SU-DHL-6 (cell line): ENCODE results near the gene PDCD11.

Experiments
- H2AFZ ChIP-seq: fragments of 200-600 bp; sonication (generic); 2 replicates; pipeline ENCODE4 v1.6.1; 2014; ENCODE audit warnings: low read depth, mild to moderate bottlenecking, moderate library complexity, mixed read lengths, antibody characterized with exemption, low read length; ENCODE audit not compliant: severe bottlenecking
- H3F3A ChIP-seq: fragments of 200-600 bp; shearing (Covaris generic); 2 replicates; pipeline ENCODE4 v1.6.0; 2016; ENCODE audit warnings: antibody characterized with exemption, mild to moderate bottlenecking; ENCODE audit not compliant: insufficient read depth
- H3K27ac ChIP-seq: fragments of 200-600 bp; sonication (generic); 2 replicates; pipeline ENCODE4 v1.5.1; 2016; ENCODE audit warnings: low read depth, mild to moderate bottlenecking, low read length, moderate library complexity, mixed read lengths
- H3K27me3 ChIP-seq: fragments of 200-600 bp; sonication (generic), shearing (Covaris generic); 2 replicates; pipeline ENCODE4 v1.6.0; 2014; ENCODE audit warnings: mild to moderate bottlenecking, low read length
- H3K36me3 ChIP-seq: fragments of 200-600 bp; sonication (generic); 2 replicates; pipeline ENCODE4 v1.6.1; 2014; ENCODE audit warnings: mild to moderate bottlenecking, low read length, mixed read lengths
- H3K4me2 ChIP-seq: fragments of 300-600, 200-600 bp; shearing (Covaris generic), sonication (generic); 2 replicates; pipeline ENCODE4 v1.6.0; 2014; ENCODE audit warnings: low read length, low read depth, mild to moderate bottlenecking; ENCODE audit not compliant: poor library complexity, severe bottlenecking
- H3K4me3 ChIP-seq: fragments of 200-600 bp; sonication (generic); 2 replicates; pipeline ENCODE4 v1.5.1; 2014; ENCODE audit warnings: antibody characterized with exemption, low read length, mild to moderate bottlenecking, mixed read lengths; ENCODE audit not compliant: insufficient read depth, poor library complexity, severe bottlenecking
- H3K79me2 ChIP-seq: fragments of 200-600 bp; sonication (generic); 2 replicates; pipeline ENCODE4 v1.6.1; 2014; ENCODE audit warnings: mild to moderate bottlenecking, low read length, moderate library complexity; ENCODE audit not compliant: insufficient read depth
- H3K9ac ChIP-seq: fragments of 200-600 bp; sonication (generic); 2 replicates; pipeline ENCODE4 v1.7.0; 2014; ENCODE audit warnings: mild to moderate bottlenecking, low read length
- H3K9me2 ChIP-seq: fragments of 200-600 bp; sonication (generic); replicated peaks from 2 replicates; pipeline ENCODE4 v1.6.1; 2014; ENCODE audit warnings: low read length; ENCODE audit not compliant: insufficient read depth
- H3K9me3 ChIP-seq: fragments of 200-600 bp; sonication (generic); 2 replicates; pipeline ENCODE4 v1.6.1; 2014; ENCODE audit warnings: low read length, mixed read lengths; ENCODE audit not compliant: insufficient read depth
- H4K20me1 ChIP-seq: fragments of 200-600 bp; sonication (generic); 2 replicates; pipeline ENCODE4 v1.6.1; 2014; ENCODE audit warnings: low read depth, mild to moderate bottlenecking, antibody characterized with exemption, low read length, moderate library complexity, mixed read lengths
- CTCF ChIP-seq: fragments of 200-600 bp; sonication (generic); IDR thresholded peaks from one replicate; pipeline ENCODE4 v1.5.1; 2017; ENCODE audit warnings: antibody characterized with exemption, mild to moderate bottlenecking, low read length, moderate library complexity; ENCODE audit not compliant: insufficient read depth, poor library complexity, severe bottlenecking
- EZH2phosphoT487 ChIP-seq: fragments of 200-600 bp; sonication (generic), shearing (Covaris generic); conservative IDR thresholded peaks from 2 replicates; pipeline ENCODE4 v1.6.1; 2018; ENCODE audit warnings: mild to moderate bottlenecking, antibody characterized with exemption, low read length, moderate library complexity, mixed read lengths

Gene PDCD11

GRCh38 chr10:103457896-103458583 is 61.6 kb downstream of the PDCD11 start:
- Histone ChIP-seq H3K9me2 (no peaks in the 10 kb centered on the region), H3F3A (no peaks in the 10 kb centered on the region), H2AFZ (no peak overlapping the region), H3K27me3 (no peaks in the 10 kb centered on the region), H3K4me3 (no peak overlapping the region), H3K27ac (no peak overlapping the region), H4K20me1 (no peaks in the 10 kb centered on the region), H3K36me3 (no peaks in the 10 kb centered on the region), H3K79me2 (no peaks in the 10 kb centered on the region), H3K9me3 (no peaks in the 10 kb centered on the region), H3K9ac (no peak overlapping the region), H3K4me2 (no peak overlapping the region)
- no peak for TF ChIP-seq CTCF
- TF ChIP-seq EZH2phosphoT487 = no peak

DNA sequence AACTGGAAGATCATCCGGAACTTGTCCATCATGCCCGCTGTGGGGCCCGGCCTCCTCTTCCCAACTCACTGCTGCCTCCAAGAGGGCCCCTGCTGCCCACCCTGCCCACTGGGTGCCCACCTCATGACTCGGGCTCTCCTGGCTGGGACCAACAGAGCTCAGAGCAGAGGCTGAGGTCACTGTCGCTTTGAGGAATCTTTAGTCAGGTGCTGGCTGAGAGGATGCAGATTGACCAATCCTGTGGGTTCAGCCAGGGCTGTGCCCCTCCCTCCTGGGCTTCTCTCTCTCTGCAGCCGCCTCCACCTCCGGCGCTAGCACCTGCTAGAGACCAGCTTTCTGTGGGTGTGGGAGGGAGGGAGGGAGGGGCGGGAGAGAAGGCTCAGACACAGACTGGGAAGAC is 62.3 kb downstream of the PDCD11 start, which contains the start of gene CALHM1:
Gene CALHM1, minus strand, starts transcription at position 181 of the 400 bp plus-strand sequence. Its CDS starts 149 bp downstream, at position 32.
- H3K27me3 ChIP-seq = no peaks in the 10 kb centered on the region
- no peak for TF ChIP-seq EZH2phosphoT487
- no peak for TF ChIP-seq CTCF
- H3K9ac ChIP-seq = no peak within 1 kb of the TSS
- no peaks in the 10 kb centered on the region for H3K79me2 ChIP-seq
- H3K4me2 ChIP-seq = no peak within 1 kb of the TSS
- H2AFZ ChIP-seq = no peak within 1 kb of the TSS
- no peaks in the 10 kb centered on the region for H3K9me2 ChIP-seq
- no peak within 1 kb of the TSS for H3K4me3 ChIP-seq
- H4K20me1 ChIP-seq = no peaks in the 10 kb centered on the region
- no peaks in the 10 kb centered on the region for H3K9me3 ChIP-seq
- H3F3A ChIP-seq = no peaks in the 10 kb centered on the region
- no peaks in the 10 kb centered on the region for H3K36me3 ChIP-seq
- no peak within 1 kb of the TSS for H3K27ac ChIP-seq

GRCh38 chr10:103459615-103460014 is 63.2 kb downstream of the PDCD11 start:
- no peak for TF ChIP-seq CTCF
- TF ChIP-seq EZH2phosphoT487 = no peak

More at GRCh38 chr10:103459615-103460014, 63.2 kb downstream of the PDCD11 start:
- Histone ChIP-seq H3K79me2 (no peaks in the 10 kb centered on the region), H3K9ac (no peak overlapping the region), H2AFZ (no peak overlapping the region), H3K36me3 (no peaks in the 10 kb centered on the region), H3K4me2 (no peak overlapping the region), H3K27ac (no peak overlapping the region), H3K9me2 (no peaks in the 10 kb centered on the region), H4K20me1 (no peaks in the 10 kb centered on the region), H3F3A (no peaks in the 10 kb centered on the region), H3K4me3 (no peak overlapping the region), H3K9me3 (no peaks in the 10 kb centered on the region), H3K27me3 (no peaks in the 10 kb centered on the region)
